Bladder microvascular endothelial cell (primary cell): ENCODE results near the gene STK40. TPM values are rescaled to one million over a fixed set of nuclear protein-coding genes. Genes with fewer than 3 reads are reported as not detected.

Source experiments
- total RNA-seq: library from RNA; depleted of rRNA; stranded (reverse); fragments of >200 nt; gene quantifications from 2 replicates; pipeline ENCODE4 v1.2.3, GENCODE V29; 2014

Gene STK40
- total RNA-seq: 9.2 and 50.4 TPM in 2 replicates

GRCh38 chr1:36385410-36386264, at the start of gene STK40:
TSS of gene STK40 (minus strand) at chr1:36385924. CDS start at chr1:36361332, 24,592 bp downstream.

GRCh38 chr1:36397378-36398230, 11.9 kb upstream of the STK40 start, which contains the start of gene LSM10:
TSS of gene LSM10 (minus strand) at chr1:36397908. CDS start at chr1:36394129, 3,779 bp downstream.

GRCh38 chr1:36323636-36324352, 61.9 kb downstream of the STK40 start, which contains the start of gene EVA1B:
TSS of gene EVA1B (minus strand) at chr1:36323645. CDS start at chr1:36323037, 608 bp downstream.

GRCh38 chr1:36306210-36306901, 79.4 kb downstream of the STK40 start, which contains the start of gene SH3D21:
TSS of gene SH3D21 (plus strand) at chr1:36306368. CDS start at chr1:36306421, 53 bp downstream.

Other genes with a start within 250 kb of the STK40 start
- gene TRAPPC3, start 236.4 kb downstream of the STK40 start, total RNA-seq: 59.4 and 90.6 TPM in 2 replicates
- 66.9 and 108 TPM in 2 replicates for gene MAP7D1, start 229.8 kb downstream of the STK40 start, total RNA-seq
- 88.2 and 101 TPM in 2 replicates for gene THRAP3, start 161.5 kb downstream of the STK40 start, total RNA-seq
- 0.81 and 2.1 TPM in 2 replicates for gene SH3D21, start 79.6 kb downstream of the STK40 start, total RNA-seq
- 59.6 and 131 TPM in 2 replicates for gene EVA1B, start 62.3 kb downstream of the STK40 start, total RNA-seq
- gene LSM10, start 12.0 kb upstream of the STK40 start, total RNA-seq: 5.3 and 11.0 TPM in 2 replicates
- 3.3 and 3.7 TPM in 2 replicates for gene OSCP1, start 64.5 kb upstream of the STK40 start, total RNA-seq
- 32.3 and 59.9 TPM in 2 replicates for gene MRPS15, start 78.5 kb upstream of the STK40 start, total RNA-seq
- not detected in 2 replicates for gene CSF3R, start 97.0 kb upstream of the STK40 start, total RNA-seq